NCI-H2171 treated with DMSO at 0.1 percent for 48 hours (cell line): ENCODE results near the gene HINT2.
A peak's percentile ranks its signal among the peaks of the same experiment; 100 is the strongest.

Experiments used
- DNase-seq: peaks from one replicate; lab custom pipeline; 2025; lab: John Stamatoyannopoulos, UW

The HINT2 gene

GRCh38 chr9:35811381-35812024 is 3.3 kb downstream of the HINT2 start:
- DNase-seq, result no peak

DNA sequence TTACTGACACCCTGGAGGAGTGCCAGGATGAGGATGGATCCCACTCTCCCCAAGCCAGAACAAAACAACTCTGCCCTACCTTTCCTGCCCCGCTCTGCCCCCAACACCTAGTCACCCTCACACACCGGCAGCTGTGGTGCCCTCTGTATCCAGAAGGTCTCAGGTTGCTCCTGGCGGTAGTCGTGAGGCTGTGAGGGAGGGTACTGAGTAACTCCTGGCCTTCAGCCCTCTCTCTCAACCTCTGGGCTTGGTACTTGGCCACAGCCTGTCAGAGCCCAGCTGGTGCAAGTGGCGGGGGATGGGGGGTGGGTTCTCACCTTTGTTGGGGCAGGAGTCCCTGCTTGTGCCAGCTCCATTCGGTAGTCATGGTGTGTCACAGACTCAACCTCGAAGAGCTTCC is 4.7 kb downstream of the HINT2 start:
- no peak for DNase-seq

DNA sequence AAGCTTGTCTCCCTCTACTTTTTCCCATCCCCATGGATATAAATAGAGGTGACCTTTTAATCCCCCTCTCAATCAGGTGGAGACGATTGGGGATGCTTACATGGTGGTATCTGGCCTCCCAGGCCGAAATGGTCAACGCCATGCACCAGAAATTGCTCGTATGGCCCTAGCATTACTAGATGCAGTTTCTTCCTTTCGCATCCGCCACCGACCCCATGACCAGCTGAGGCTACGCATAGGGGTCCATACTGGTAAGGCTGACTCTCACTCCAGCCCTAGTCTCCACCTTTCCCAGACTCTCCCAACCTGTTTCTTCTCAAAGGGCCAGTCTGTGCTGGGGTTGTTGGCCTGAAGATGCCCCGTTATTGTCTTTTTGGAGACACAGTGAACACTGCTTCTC is 6.4 kb downstream of the HINT2 start:
- DNase-seq, result no peak

GRCh38 chr9:35806101-35806500 is 8.7 kb downstream of the HINT2 start:
- no peak for DNase-seq

DNA sequence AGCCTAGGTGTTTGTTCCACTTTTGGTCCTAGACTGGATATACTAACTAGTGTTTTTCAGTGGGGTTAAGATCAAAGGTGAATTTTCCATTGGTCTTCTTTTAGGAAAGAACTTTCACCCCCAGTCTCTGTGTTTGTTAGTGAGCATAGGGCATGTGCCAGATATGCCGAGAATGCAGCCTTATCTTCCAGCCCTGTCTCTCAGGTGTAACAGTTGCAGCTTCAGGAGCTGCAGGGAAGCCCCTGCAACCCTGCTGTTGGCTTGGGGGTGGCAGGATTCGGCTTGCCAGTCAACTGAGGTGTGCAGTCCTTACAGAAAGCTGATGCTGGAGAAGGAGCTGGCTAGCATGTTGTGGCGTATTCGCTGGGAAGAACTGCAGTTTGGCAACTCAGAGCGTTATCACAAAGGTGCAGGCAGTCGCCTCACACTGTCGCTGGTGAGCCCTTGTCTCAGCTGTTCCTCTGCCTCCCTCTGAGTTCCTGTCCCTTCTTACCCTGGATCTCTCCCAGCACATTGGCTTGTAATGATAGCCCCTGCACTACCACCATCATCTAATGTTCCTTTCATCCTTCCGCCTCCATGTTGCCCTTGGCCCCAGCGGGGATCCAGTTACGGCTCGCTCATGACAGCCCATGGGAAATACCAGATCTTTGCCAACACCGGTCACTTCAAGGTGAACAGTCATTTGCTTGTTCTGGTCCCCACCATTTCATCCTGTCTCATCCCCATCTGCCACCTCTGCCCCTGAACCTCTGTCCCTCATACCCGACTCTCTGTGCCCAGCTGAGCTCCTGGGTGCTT is 13.3 kb downstream of the HINT2 start:
- DNase-seq, result no peak

- DNase-seq, result no peak
These were observed 14.3 kb downstream of the HINT2 start for GRCh38 chr9:35800530-35800929.

- no peak for DNase-seq
These were observed 16.0 kb downstream of the HINT2 start for GRCh38 chr9:35798658-35799374.

DNA sequence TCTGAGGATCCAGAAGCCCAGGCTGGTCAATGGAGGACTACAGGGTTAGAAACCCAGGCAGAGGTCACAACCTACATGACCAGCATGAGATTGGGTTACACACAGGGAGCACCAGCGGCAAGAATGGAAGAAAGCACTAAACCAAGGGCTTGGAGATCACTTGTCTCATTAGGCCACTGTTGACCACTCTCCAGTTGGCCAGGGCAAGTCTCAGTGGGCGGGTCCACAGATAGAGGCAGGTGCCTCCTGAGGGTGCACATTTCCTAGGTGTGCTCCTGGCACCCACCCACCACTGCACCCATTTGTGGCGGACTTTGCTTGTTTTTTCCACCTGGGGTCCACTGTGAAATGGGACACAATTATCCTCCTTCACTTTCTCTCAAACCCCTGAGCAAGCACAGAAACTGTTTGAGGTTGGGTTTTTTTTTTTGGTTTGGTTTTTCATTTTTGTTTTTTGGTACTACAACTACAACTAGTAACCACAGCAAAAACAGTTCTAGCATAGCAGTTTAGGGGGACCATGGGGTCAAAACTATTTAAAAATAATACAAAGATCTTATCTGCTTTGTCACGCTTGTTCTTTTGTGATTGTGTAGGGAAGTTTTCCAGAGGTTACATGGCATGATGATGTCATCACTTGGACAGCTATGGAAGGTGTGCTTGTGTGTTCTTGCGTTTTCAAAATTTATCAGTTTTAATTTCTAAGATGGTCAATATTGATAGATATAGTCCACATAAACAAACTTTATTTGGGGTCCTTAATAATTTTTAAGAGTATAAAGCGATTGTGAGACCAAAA is 17.3 kb downstream of the HINT2 start:
- DNase-seq, result no peak

GRCh38 chr9:35795695-35796094 is 19.1 kb downstream of the HINT2 start:
- no peak for DNase-seq

DNA sequence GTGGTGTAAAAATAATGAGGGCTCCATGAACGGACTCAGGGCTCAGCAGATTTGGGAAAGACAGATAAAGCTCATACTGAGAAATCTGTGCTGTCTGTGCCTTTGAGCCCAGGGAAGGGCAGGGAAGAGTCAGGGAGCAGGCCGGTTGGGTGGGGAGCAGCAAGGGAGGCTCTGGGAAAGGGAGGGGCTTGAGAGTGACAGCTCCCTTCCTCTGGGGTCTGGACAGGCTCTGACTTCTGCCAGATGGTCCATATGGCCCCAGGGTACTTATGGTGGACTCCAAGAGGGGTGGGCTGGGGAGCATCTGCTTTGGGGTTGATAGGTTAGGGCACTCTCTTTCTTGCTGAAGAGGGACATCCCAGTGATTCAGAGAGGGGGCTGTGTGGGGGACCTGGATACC is 21.4 kb downstream of the HINT2 start:
- no peak for DNase-seq

DNA sequence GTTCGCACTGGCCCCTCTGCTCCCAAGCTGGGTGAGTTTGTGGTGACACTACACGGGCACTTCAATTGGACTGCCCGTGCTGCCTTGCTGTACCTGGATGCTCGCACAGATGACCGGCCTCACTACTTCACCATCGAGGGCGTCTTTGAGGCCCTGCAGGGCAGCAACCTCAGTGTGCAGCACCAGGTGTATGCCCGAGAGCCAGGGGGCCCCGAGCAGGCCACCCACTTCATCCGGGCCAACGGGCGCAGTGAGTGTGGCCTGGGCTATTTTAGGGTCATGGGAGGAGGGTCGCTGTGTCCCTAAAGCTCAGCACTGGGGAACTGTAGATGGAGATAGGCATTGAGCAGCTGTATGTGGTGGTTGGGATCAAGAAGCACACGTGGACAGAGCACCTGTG is 22.0 kb downstream of the HINT2 start:
- no peak for DNase-seq

GRCh38 chr9:35792024-35792813 is 22.6 kb downstream of the HINT2 start:
- no peak for DNase-seq

GRCh38 chr9:35791297-35791921 is 23.4 kb downstream of the HINT2 start, which contains the start of gene NPR2:
Gene NPR2, plus strand, starts transcription at chr9:35791591. Its CDS starts 818 bp downstream, at chr9:35792409.
- DNase-seq, result no peak

GRCh38 chr9:35790385-35791296 is 24.2 kb downstream of the HINT2 start:
- DNase-seq, result peak; percentile 84

GRCh38 chr9:35790025-35790384 is 24.8 kb downstream of the HINT2 start:
- no peak for DNase-seq

DNA sequence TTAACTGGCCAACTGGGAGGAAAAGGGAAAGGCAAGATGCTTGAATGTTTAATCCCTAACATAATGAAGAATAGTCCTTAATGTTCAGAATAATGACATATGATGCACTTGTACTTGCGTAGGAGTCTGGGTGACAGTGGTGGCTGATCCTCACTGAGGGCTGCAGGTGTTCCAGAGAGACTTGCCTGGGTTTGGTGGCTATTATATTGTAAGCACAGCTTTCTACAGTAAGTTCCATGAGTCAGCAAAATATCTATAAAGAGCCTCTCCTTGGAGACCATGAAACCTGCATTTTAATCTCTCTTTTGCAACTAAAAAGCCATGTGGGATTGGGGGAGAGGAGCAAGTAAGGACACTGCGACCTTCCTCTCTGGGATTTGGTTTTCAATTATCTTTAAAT is 25.3 kb downstream of the HINT2 start:
- no peak for DNase-seq

GRCh38 chr9:35783418-35783817 is 31.4 kb downstream of the HINT2 start:
- no peak for DNase-seq

GRCh38 chr9:35781066-35781465 is 33.8 kb downstream of the HINT2 start:
- no peak for DNase-seq

GRCh38 chr9:35778496-35778895 is 36.3 kb downstream of the HINT2 start:
- DNase-seq, result no peak

GRCh38 chr9:35776018-35776417 is 38.8 kb downstream of the HINT2 start:
- peak; percentile 73 for DNase-seq
